GM18867 (cell line): ENCODE measurements around the gene ITLN2.
"Not testable (repeated sequence)": the region's sequence is repeated elsewhere in the genome, so short reads cannot be mapped to it uniquely, and the experiment has no call there.

Experiments used
- ATAC-seq: cut with Tn5 transposase; IDR thresholded peaks from one replicate; pipeline ENCODE4 v1.9.1; 2021; ENCODE audit warnings: mild to moderate bottlenecking, moderate library complexity; ENCODE audit not compliant: unreplicated experiment

The ITLN2 gene

GRCh38 chr1:160954158-160955104 lies at the start of gene ITLN2:
ITLN2 (minus strand) TSS chr1:160954809; CDS start chr1:160954741, 68 bp downstream.
- ATAC-seq = no peak

- no peak for ATAC-seq
These were observed 46.9 kb upstream of the ITLN2 start for GRCh38 chr1:161001525-161001924.

- no peak for ATAC-seq
These were observed 46.3 kb upstream of the ITLN2 start for GRCh38 chr1:161000736-161001480.

DNA sequence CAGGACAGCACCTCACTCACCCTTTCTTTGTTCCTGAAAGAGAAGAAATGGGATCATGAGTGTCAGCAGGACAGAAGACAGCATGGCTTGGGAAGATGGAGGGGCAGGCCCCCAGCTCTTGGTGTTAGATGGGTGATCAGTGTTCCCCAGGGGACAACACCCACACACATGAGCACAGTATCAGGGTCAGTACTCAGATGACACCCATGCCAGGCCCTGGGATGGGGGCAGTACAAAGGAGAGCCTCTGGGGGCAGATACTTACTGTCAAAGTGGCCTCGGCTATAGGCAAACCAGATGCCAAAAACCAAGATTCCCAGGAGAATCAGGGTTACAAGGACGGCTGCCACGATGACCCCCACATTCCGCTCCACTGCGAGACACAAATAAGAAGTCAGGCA lies 44.8 kb upstream of the ITLN2 start:
- ATAC-seq = no peak

DNA sequence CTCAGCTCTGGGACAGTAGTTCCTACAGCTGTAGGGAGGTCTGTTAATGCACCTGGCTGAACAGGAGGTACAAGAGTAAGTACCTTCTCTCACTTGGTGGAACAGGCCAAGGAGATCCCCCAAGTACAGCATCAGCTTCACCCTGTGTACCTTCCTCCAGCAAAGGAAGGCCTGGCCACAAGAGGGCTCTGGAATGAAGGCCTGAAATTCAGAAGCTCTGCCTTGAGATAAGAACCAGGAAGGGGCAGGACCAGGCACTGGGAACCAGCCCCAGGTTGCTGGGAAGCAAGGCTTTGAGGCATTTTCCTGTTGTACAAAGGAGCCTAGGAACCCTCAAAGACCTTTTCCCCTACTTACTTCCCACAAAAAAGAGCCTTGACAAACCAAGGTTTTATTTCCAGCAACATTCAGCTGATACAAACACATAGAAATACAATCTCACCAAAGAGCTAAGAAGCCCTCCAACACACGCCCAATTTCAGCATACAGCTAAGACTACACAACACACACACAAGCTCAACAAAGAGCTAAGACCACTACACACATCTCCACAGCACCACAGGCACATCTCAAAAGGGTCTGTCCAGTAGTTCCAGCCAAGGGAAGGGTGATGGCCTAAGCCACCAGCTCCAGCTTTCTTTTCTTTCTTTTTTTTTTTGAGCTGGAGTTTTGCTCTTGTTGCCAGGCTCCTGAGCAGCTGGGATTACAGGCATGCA lies 42.9 kb upstream of the ITLN2 start:
- no peak for ATAC-seq

DNA sequence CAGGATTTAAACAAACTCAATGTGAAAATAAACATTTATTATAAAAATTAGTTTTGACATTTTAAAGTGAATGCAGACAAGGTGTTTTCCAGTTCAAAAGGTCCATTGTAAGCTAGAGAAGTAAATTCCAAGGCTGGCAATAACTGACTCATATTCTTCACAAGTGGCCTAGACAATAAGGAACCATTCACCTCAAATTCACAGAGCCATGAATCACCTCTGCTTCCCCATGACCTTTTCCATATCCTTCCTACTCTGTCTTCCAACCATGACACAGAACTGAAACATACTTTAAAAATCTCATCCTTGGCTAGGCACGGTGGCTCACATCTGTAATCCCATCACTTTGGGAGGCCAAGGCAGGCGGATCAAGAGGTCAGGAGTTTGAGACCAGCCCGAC lies 41.6 kb upstream of the ITLN2 start:
- ATAC-seq = no peak

DNA sequence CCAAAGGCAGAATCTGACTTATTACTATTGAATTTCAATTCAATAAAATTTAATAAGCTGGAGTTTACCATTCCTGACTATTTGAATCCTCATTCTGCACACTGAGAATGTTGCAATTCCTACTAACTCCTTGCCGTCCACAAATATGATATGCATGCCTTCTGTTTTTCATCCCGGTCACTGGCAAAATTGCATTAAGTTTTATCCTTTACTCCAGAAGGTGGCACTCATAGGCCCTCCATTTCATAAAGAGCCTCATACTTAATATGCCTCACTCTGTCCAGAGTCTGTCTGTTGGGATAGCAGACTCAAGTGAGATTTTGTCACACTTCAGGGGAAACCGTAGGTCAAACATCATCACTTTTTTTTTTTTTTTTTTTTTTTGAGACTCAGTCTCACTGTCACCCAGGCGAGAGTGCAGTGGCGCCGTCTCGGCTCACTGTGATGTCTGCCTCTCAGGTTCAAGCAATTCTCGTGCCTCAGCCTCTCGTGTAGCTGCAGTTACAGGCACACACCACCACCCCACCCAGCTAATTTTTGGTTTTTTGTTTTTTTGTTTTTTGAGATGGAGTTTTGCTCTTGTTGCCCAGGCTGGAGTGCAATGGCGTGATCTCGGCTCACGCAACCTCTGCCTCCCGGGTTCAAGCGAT lies 39.1 kb upstream of the ITLN2 start:
- no peak for ATAC-seq

DNA sequence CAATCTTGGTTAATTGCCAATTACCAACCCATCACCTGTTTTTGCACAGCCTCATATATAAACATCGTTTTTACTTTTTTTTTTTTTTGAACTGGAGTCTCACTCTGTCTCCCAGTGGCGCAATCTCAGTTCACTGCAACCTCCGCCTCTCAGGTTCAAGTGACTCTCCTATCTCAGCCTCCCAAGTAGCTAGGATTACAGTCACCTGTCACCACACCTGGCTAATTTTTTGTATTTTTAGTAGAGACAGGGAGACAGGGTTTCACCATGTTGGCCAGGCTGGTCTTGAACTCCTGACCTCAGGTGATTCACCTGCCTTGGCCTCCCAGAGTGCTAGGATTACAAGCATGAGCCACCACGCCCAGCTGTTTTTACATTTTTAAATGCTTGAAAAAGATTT lies 37.4 kb upstream of the ITLN2 start:
- not testable (repeated sequence) for ATAC-seq

- no peak for ATAC-seq
These were observed 32.9 kb upstream of the ITLN2 start for GRCh38 chr1:160987359-160988050.

GRCh38 chr1:160985723-160986122 lies 31.1 kb upstream of the ITLN2 start:
- no peak for ATAC-seq

- ATAC-seq = no peak
These were observed 27.2 kb upstream of the ITLN2 start for GRCh38 chr1:160981584-160982411.

DNA sequence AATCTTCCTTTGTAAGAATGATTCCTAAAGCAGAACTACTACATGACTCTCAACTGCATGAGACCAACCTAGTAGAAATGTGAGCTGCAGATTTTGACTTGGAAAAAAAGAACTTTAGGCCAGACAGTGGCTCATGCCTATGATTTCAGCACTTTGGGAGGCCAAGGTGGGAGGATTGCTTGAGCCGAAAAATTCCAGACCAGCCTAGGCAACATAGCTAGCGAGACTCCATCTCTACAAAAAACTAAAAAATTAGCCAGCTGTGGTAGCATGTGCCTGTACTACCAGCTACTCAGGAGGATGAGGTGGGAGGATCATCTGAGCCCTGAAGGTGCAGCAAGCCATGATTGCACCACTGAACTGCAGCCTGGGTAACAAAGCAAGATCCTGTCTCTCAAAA lies 24.7 kb upstream of the ITLN2 start:
- ATAC-seq = no peak

DNA sequence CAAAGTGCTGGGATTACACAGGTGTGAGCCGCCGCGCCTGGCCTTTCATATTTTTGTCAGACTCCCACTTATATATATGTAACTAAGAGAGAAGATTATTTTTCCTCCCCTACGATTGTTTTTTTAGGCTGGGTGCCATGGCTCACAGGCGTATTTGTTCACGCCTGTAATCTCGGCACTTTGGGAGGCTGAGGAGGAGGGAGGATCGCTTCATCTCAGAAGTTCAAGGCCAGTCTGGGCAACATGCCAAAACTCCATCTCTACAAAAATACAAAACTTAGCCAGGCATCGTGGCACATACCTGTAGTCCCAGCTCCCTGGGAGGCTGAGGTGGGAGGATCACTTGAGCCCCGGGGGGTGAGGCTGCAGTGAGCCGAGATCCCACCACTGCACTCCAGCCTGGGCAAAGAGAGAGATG lies 23.9 kb upstream of the ITLN2 start:
- ATAC-seq = no peak

DNA sequence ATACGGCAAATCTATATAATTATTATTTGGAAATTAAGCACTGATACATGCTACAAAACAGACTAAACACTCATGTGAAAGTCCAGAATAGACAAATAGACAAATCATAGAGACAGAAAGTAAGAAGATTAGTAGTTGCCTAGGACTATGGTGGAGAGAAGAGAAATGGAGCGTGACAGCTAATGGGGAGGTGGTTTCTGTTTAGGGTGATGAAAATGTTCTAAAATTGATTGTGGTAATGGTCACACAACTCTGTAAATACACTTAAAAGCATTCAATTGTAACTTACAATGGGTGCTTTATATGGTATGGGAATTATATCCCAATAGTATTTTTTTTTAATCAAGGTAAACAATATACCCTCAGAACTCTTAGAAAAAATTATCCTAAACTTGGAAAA lies 20.4 kb upstream of the ITLN2 start:
- peak; percentile 49 for ATAC-seq

DNA sequence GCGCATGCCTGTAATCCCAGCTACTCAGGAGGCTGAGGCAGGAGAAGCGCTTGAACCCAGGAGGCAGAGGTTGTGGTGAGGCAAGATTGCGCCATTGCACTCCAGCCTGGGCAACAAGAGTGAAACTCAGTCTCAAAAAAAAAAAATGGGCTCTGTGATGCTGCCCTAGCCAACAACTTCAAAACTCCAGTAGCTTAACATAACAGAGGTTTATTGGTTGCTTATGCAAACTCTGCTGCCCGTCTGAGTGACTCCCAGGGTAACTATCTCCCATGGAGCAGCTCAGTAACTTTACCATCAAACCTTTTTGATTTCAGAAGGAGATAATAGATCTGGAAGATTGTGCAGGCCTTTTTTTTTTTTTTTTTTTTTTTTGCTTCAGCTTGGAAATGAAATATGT lies 18.9 kb upstream of the ITLN2 start:
- ATAC-seq = no peak

DNA sequence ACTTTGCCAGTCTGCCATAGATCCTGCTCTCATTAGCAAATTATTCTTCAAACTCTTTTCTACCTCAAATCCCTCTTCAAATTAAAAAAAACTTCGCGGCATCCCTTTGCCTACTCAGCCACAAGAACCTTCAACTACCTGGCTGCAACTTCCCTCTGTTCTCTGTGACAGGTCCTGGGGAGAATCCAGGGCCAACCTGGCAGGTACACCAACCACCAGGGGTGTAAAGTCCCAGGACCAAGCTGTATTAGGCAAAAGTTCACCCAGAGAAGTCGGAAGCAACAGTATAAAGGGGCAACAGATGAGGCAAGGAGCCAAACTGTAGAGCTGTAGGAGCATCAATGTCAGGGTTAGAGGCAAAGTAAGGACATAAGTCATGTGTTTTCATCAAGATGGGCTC lies 18.3 kb upstream of the ITLN2 start:
- no peak for ATAC-seq

- no peak for ATAC-seq
These were observed 17.0 kb upstream of the ITLN2 start for GRCh38 chr1:160971618-160972056.

DNA sequence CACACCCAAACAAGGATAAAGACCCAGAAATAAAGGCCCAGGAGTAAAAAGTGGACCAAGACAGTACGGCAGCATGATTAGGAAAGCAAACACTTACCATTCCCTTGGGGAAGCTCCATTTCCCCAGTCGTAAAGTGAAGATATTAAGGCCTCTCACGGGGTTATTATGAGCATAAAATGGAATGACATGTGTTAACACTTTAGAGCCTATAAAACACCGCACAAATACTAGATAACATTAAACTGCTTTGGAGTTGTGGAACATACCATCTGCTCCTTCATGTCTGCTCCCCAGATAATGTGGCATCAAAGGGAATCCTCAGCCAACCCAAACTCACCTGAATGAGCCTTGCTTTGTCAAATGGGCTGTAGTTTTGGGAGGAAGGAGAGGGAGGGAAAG lies 8.9 kb upstream of the ITLN2 start:
- no peak for ATAC-seq

- ATAC-seq = no peak
These were observed 6.8 kb upstream of the ITLN2 start for GRCh38 chr1:160961419-160961818.
